Measurements from ENCODE around the gene VSNL1.

The VSNL1 gene

GRCh38 chr2:17580319-17580715 lies 39.8 kb downstream of the VSNL1 start:
- DNase-seq (ENCODE audit: low read depth in 2 of 3, low spot score in 2 of 3), result no peak

GRCh38 chr2:17581831-17582230 lies 41.3 kb downstream of the VSNL1 start:
- DNase-seq (ENCODE audit: low read depth in 2 of 3, low spot score in 2 of 3), result no peak

GRCh38 chr2:17583166-17583565 lies 42.7 kb downstream of the VSNL1 start:
- no peak for DNase-seq (ENCODE audit: low read depth in 2 of 3, low spot score in 2 of 3)

- no peak for DNase-seq (ENCODE audit: low read depth in 2 of 3, low spot score in 2 of 3)
Observed at GRCh38 chr2:17583646-17584045, 43.1 kb downstream of the VSNL1 start.

GRCh38 chr2:17584689-17585088 lies 44.2 kb downstream of the VSNL1 start:
- DNase-seq (ENCODE audit: low read depth in 2 of 3, low spot score in 2 of 3), result no peak

- no peak for DNase-seq (ENCODE audit: low read depth in 2 of 3, low spot score in 2 of 3)
Observed at GRCh38 chr2:17587469-17587868, 47.0 kb downstream of the VSNL1 start.

- DNase-seq (ENCODE audit: low read depth in 2 of 3, low spot score in 2 of 3), result no peak
Observed at GRCh38 chr2:17588031-17588430, 47.5 kb downstream of the VSNL1 start.

- DNase-seq (ENCODE audit: low read depth in 2 of 3, low spot score in 2 of 3), result no peak
Observed at GRCh38 chr2:17589406-17590035, 49.0 kb downstream of the VSNL1 start.

GRCh38 chr2:17590342-17590911 lies 49.9 kb downstream of the VSNL1 start:
- DNase-seq (ENCODE audit: low read depth in 2 of 3, low spot score in 2 of 3), result no peak

- DNase-seq (ENCODE audit: low read depth in 2 of 3, low spot score in 2 of 3), result no peak
Observed at GRCh38 chr2:17591846-17592245, 51.4 kb downstream of the VSNL1 start.

- DNase-seq (ENCODE audit: low read depth in 2 of 3, low spot score in 2 of 3), result no peak
Observed at GRCh38 chr2:17592731-17593409, 52.4 kb downstream of the VSNL1 start.

- DNase-seq (ENCODE audit: low read depth in 2 of 3, low spot score in 2 of 3), result no peak
Observed at GRCh38 chr2:17593445-17593840, 52.9 kb downstream of the VSNL1 start.

GRCh38 chr2:17593841-17594491 lies 53.5 kb downstream of the VSNL1 start:
- DNase-seq (ENCODE audit: low read depth in 2 of 3, low spot score in 2 of 3), result no peak

- no peak for DNase-seq (ENCODE audit: low read depth in 2 of 3, low spot score in 2 of 3)
Observed at GRCh38 chr2:17594533-17595401, 54.3 kb downstream of the VSNL1 start.

- DNase-seq (ENCODE audit: low read depth in 2 of 3, low spot score in 2 of 3), result no peak
Observed at GRCh38 chr2:17599617-17600016, 59.1 kb downstream of the VSNL1 start.

- DNase-seq (ENCODE audit: low read depth in 2 of 3, low spot score in 2 of 3), result no peak
Observed at GRCh38 chr2:17600556-17601204, 60.2 kb downstream of the VSNL1 start.

GRCh38 chr2:17604050-17604449 lies 63.6 kb downstream of the VSNL1 start:
- no peak for DNase-seq (ENCODE audit: low read depth in 2 of 3, low spot score in 2 of 3)

- DNase-seq (ENCODE audit: low read depth in 2 of 3, low spot score in 2 of 3), result no peak
Observed at GRCh38 chr2:17605696-17606095, 65.2 kb downstream of the VSNL1 start.

GRCh38 chr2:17606851-17607250 lies 66.4 kb downstream of the VSNL1 start:
- no peak for DNase-seq (ENCODE audit: low read depth in 2 of 3, low spot score in 2 of 3)

- DNase-seq (ENCODE audit: low read depth in 2 of 3, low spot score in 2 of 3), result no peak
Observed at GRCh38 chr2:17607379-17607778, 66.9 kb downstream of the VSNL1 start.

- DNase-seq (ENCODE audit: low read depth in 2 of 3, low spot score in 2 of 3), result no peak
Observed at GRCh38 chr2:17608251-17608650, 67.8 kb downstream of the VSNL1 start.
